Breast epithelium (tissue), 4 donors: Measurements from ENCODE around the gene SERHL2. TPM values are rescaled to one million over a fixed set of nuclear protein-coding genes. Genes with fewer than 3 reads are reported as not detected.
A peak's percentile ranks its signal among the peaks of the same experiment; 100 is the strongest.
"Not testable (repeated sequence)": the region's sequence is repeated elsewhere in the genome, so short reads cannot be mapped to it uniquely, and the experiment has no call there.

Experiments used
- DNase-seq, 2 donors: peaks; one replicate each; pipeline ENCODE4 v3.0.0-alpha.2; 2019; ENCODE audit warnings: low spot score in 2 of 2
- H3K27ac ChIP-seq, 2 donors: fragments of 200-600 bp; sonication (generic) in 1 of 2; one replicate each; pipeline ENCODE4 v1.5.1; 2016 to 2019; ENCODE audit warnings: mild to moderate bottlenecking in 1 of 2
- H3K27me3 ChIP-seq, 2 donors: fragments of 200-600 bp; sonication (generic) in 1 of 2; one replicate each; pipeline versions ENCODE4 v1.5.1 to v1.6.0; 2017 to 2019; ENCODE audit warnings: control low read depth in 1 of 2, mild to moderate bottlenecking in 1 of 2
- H3K36me3 ChIP-seq: fragments of 200-600 bp; one replicate; pipeline ENCODE4 v1.5.1; 2019
- H3K4me1 ChIP-seq, 2 donors: fragments of 200-600 bp; sonication (generic); one replicate each; pipeline ENCODE4 v1.5.1; 2016 to 2019; ENCODE audit warnings: control low read depth in 1 of 2
- H3K4me3 ChIP-seq, 3 donors: fragments of 200-600 bp; sonication (generic); 1 replicate in 2 of 3; 2 replicates in 1 of 3; pipeline ENCODE4 v1.5.1; 2016 to 2019; ENCODE audit warnings: mild to moderate bottlenecking in 3 of 3, moderate library complexity in 2 of 3
- H3K9me3 ChIP-seq, 2 donors: fragments of 200-600 bp; sonication (generic) in 1 of 2; one replicate each; pipeline ENCODE4 v1.5.1; 2016 to 2019; ENCODE audit warnings: control low read depth in 1 of 2
- POLR2A ChIP-seq: fragments of 450-650 bp; IDR thresholded peaks from one replicate; pipeline ENCODE4 v1.6.1; 2016; ENCODE audit warnings: antibody characterized with exemption, mild to moderate bottlenecking, moderate library complexity
- POLR2AphosphoS5 ChIP-seq, 3 donors: sonication (generic); formaldehyde crosslinking; IDR thresholded peaks; one replicate each; pipeline ENCODE4 v1.6.1; 2017; ENCODE audit warnings: antibody characterized with exemption in 3 of 3
- intact Hi-C: fragments of 100-400 bp; cut with DNase I; formaldehyde crosslinking; loops from one replicate; pipeline ENCODE4 v1.15.1; 2023; ENCODE audit warnings: low total_unique reads
- total RNA-seq, 3 donors: library from RNA; depleted of rRNA; stranded (reverse); fragments of >200 nt; gene quantifications; one replicate each; pipeline ENCODE4 v1.1.0, GENCODE V29; 2016
- TF ChIP-seq, protein P1 (sequence below), 3 donors: fragments of 450-650 bp; IDR thresholded peaks; one replicate each; pipeline ENCODE4 v1.5.1; 2016 to 2017; ENCODE audit warnings: antibody characterized with exemption in 3 of 3, mild to moderate bottlenecking in 3 of 3, moderate library complexity in 3 of 3

SERHL2 gene
- total RNA-seq, 3 donors from 2014 or later, result 1.3 to 64.2 (median 16.7) TPM

DNA sequence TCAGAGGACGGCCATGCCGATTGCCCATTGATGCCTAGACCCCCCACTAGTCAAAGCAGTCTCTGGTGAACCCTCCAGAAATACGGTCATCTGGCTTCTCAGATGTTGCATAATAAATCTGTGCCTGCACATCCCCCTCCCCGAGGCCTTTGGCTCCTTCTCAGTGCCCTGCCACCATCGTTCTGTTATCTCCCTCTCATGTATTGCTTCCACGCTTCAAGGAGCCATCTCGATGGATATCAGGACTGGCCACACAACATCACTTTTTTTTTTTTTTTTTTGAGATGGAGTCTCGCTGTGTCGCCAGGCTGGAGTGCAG, 32.6 kb upstream of the SERHL2 start:
- H3K36me3 ChIP-seq, result no peaks in the 10 kb centered on the region
- H3K4me1 ChIP-seq, result no peaks in the 10 kb centered on the region
- no peaks in the 10 kb centered on the region for H3K27me3 ChIP-seq
- TF ChIP-seq, protein P1, sequence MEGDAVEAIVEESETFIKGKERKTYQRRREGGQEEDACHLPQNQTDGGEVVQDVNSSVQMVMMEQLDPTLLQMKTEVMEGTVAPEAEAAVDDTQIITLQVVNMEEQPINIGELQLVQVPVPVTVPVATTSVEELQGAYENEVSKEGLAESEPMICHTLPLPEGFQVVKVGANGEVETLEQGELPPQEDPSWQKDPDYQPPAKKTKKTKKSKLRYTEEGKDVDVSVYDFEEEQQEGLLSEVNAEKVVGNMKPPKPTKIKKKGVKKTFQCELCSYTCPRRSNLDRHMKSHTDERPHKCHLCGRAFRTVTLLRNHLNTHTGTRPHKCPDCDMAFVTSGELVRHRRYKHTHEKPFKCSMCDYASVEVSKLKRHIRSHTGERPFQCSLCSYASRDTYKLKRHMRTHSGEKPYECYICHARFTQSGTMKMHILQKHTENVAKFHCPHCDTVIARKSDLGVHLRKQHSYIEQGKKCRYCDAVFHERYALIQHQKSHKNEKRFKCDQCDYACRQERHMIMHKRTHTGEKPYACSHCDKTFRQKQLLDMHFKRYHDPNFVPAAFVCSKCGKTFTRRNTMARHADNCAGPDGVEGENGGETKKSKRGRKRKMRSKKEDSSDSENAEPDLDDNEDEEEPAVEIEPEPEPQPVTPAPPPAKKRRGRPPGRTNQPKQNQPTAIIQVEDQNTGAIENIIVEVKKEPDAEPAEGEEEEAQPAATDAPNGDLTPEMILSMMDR (IDR thresholded peaks at IDR 0.05), result no peak
- TF ChIP-seq POLR2A (no peak), POLR2AphosphoS5 (IDR thresholded peaks at IDR 0.05) (no peak)
- DNase-seq, result no peak
- no peak overlapping the region for H3K27ac ChIP-seq
- H3K4me3 ChIP-seq, result no peak overlapping the region
- H3K9me3 ChIP-seq, result no peaks in the 10 kb centered on the region
- intact Hi-C loops, result no loop called here

DNA sequence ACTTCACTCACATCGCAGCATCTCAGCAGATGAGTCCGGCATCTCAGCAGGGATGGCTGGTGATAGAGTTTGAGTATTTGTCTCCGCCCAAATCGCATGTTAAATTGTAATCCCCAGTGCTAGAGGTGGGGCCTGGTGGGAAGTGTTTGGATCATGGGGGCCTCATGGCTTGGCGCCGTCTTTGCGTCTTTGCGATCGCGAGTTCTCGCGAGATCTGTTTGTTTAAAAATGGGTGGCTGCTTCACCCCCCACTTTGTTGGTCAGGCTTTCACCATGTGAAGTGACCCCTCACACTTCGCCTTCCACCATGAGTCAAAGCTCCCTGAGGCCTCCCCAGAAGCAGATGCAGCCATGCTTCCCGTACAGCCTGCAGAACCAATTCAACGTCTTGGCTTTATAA, 31.2 kb upstream of the SERHL2 start:
- H3K36me3 ChIP-seq, result no peaks in the 10 kb centered on the region
- H3K9me3 ChIP-seq, result no peaks in the 10 kb centered on the region
- no peak overlapping the region for H3K4me3 ChIP-seq
- intact Hi-C loops, result no loop called here
- no peaks in the 10 kb centered on the region for H3K4me1 ChIP-seq
- TF ChIP-seq, protein P1 (IDR thresholded peaks at IDR 0.05), result no peak
- no peak for TF ChIP-seq POLR2AphosphoS5 (IDR thresholded peaks at IDR 0.05)
- no peak for TF ChIP-seq POLR2A
- no peak for DNase-seq
- no peaks in the 10 kb centered on the region for H3K27me3 ChIP-seq
- H3K27ac ChIP-seq, result no peak overlapping the region

DNA sequence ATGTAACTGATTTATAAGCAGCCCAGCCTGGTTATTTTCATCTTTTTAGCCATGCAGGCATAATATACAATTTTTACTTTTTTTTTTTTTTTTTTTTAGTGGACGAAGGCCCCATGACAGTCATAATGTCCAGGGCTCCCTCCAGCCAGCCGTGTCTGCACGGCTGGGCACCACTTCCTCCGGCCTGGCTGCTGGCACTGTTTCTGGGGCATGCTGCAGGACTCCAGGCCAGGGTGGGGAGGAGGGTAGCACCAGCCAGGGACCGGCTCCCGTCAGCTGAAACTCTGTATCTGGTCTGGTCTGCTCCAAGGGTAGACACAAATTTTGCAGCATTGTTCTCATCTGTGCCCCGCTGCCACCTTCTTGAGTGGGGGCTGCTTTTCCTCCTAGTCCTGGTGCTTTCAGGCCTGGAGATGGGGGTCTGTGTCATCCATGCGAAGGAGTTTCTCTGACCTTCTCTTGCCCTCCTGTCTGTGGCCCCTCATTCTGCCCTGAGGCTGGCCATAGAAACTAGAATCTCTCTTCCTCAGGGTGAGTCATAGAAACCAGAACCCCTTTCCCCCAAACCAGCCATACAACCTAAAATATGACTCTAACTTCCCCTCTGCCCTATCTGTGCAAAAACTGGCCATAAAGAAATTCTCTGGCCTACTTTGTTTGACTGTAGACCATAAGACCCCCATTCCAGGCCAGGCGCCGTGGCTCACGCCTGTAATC, 25.0 kb upstream of the SERHL2 start:
- Histone ChIP-seq H3K27me3 (no peaks in the 10 kb centered on the region), H3K36me3 (no peaks in the 10 kb centered on the region), H3K9me3 (no peaks in the 10 kb centered on the region), H3K4me3 (no peak overlapping the region), H3K4me1 (no peaks in the 10 kb centered on the region), H3K27ac (no peak overlapping the region)
- no peak for TF ChIP-seq POLR2A
- no peak for TF ChIP-seq POLR2AphosphoS5 (IDR thresholded peaks at IDR 0.05)
- TF ChIP-seq, protein P1 (IDR thresholded peaks at IDR 0.05), result no peak
- intact Hi-C loops, result no loop called here
- DNase-seq, result no peak

DNA sequence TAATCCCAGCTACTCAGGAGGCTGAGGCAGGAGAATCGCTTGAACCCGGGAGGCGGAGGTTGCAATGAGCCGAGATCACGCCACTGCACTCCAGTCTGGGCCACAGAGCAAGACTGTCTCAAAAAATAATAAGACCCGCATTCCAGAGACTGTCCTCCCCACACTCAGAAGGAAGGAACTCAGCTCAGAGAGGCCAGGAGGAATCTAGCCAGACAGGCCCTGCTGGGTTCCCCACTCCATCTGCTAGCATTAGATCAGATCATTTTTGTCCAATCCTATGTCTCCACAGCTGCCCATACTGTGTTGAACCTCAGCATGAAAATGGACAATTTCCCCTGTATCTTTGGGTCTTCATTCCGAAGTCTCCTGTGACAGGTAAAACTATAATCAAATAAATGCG, 24.3 kb upstream of the SERHL2 start:
- DNase-seq, H3K9me3 ChIP-seq, intact Hi-C loops: not testable (repeated sequence)

DNA sequence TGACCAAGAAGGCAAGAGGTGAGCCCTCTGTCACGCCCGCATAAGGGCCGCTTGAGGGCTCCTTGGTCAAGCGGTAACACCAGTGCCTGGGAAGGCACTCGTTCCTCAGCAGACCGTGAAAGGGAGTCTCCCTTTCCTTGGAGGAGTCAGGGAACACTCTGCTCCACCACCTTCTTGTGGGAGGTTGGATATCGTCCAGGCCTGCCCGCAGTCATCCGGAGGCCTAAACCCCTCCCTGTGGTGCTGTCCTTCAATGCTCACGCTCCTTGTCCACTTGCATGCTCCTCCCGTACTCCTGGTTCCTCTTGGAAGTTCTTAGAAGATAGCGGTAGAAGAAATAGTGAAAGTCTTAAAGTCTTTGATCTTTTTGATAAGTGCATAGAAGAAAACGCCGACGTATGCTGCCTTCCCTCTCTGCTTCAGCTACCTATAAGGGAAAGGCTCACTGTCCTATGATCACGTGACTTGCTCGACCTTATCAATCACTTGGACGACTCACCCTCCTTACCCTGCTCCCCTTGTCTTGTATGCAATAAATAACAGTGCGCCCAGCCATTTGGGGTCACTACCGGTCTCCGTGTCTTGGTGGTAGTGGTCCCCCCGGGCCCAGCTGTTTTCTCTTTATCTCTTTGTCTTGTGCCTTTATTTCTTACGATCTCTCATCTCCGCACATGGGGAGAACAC, 22.2 kb upstream of the SERHL2 start:
- DNase-seq, H3K27me3 ChIP-seq, intact Hi-C loops, H3K4me1 ChIP-seq, H3K4me3 ChIP-seq, H3K36me3 ChIP-seq, H3K9me3 ChIP-seq, H3K27ac ChIP-seq: not testable (repeated sequence)

More for the DNA sequence above, 24.3 kb upstream of the SERHL2 start:
- not testable (repeated sequence) for H3K27me3 ChIP-seq, H3K4me1 ChIP-seq, H3K27ac ChIP-seq, H3K36me3 ChIP-seq, H3K4me3 ChIP-seq

DNA sequence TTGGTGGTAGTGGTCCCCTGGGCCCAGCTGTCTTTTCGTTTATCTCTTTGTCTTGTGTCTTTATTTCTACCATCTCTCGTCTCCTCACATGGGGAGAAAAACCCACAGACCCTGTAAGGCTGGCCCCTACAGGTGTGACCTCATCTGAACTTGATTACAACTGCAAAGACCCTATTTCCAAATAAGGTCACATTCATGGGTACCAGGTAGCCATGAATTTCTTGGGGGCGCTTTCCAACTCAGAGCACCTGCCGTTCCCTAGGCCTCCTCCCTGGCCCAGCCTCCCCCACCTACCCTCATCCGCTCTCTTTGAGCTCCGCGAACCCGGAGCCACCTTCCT, 20.1 kb upstream of the SERHL2 start:
- Histone ChIP-seq H3K4me1 (no peaks in the 10 kb centered on the region), H3K27ac (peak overlapping the region in 1 of 2 donors; percentile 29), H3K27me3 (no peaks in the 10 kb centered on the region), H3K9me3 (no peaks in the 10 kb centered on the region), H3K36me3 (no peaks in the 10 kb centered on the region), H3K4me3 (no peak overlapping the region)
- no peak for DNase-seq
- intact Hi-C loops, result no loop called here
- TF ChIP-seq POLR2A, result no peak
- TF ChIP-seq, protein P1 (IDR thresholded peaks at IDR 0.05), result no peak
- TF ChIP-seq POLR2AphosphoS5 (IDR thresholded peaks at IDR 0.05), result no peak

DNA sequence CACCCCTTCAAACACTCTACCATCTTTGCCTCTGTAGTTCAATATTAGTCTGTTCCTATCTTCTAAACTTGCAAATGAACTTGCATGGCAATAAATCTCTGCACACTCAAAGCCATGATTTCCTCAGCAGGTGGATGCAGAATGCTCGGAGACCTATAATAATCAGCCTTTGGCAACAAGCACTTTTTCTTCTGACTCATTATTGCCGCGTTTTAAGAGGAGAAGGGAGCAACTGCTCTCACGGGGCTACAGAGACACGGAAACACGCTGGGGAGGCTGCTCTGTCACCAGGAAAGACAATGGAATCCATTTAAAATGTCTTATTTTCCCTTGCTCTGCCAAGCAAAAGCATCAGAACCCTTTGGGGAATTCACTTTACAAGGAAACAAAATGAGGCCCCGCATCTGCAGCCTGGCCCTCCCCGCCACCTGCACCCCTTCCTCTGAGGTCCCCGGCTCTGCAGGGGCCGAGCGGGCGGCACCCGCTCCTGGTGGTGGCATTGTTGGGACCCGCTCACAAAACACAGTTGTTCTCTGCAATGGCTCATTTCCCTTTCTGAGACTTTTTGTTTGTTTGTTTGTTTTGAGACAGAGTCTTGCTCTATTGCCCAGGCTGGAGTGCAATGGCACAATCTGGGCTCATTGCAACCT, 18.5 kb upstream of the SERHL2 start:
- H3K27me3 ChIP-seq, H3K4me1 ChIP-seq, H3K36me3 ChIP-seq, intact Hi-C loops, H3K9me3 ChIP-seq, H3K4me3 ChIP-seq, DNase-seq, H3K27ac ChIP-seq: not testable (repeated sequence)
